ENCODE measurements around the gene VAPB. TPM values are rescaled to one million over a fixed set of nuclear protein-coding genes. Genes with fewer than 3 reads are reported as not detected.
A peak's percentile ranks its signal among the peaks of the same experiment; 100 is the strongest.

VAPB gene
- total and polyA plus RNA-seq, 10 of the 15 experiments (the other 5 are each of a cell fraction or from before 2014, with no cell fraction given), result 3.2 to 28.6 (median 20.5) TPM

DNA sequence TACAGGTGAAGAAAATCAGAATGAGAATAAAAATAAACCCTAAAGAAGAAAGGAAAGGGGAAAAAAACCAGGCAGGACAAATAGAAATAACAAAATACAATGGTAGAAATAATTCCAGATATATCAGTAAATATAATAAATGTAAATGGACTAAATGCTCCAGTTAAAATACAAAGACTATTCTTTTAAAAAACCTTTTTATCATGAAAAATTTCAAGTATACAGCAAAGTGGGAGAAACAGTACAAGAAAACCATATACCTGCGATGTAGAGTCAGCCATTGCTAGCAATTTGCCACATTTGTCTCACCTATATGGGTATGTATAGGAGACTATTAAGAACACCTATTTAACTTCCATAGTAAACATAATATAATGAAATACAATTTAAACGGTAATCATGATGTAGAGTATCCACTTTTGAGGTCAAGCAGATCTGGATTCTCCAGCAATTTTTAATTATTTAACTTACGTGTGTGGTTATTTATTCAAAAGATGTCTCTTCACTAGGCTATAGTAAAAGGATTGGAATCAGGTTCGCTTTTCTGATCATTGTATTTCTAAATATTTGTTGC, 914 bp upstream of the VAPB start:
- Histone ChIP-seq H3K27ac (ENCODE audit: control insufficient read depth, insufficient read depth) (no peak overlapping the region), H3K27me3 (replicated peaks in 1 of 2; ENCODE audit: control insufficient read depth in 2 of 2, insufficient read depth in 2 of 2, low read length in 1 of 2) (no peaks in the 10 kb centered on the region), H4K20me1 (ENCODE audit: control insufficient read depth, insufficient read depth) (no peaks in the 10 kb centered on the region; the same call in 1 of the 2 replicates), H2AFZ (ENCODE audit: control insufficient read depth, low read depth, low read length) (peak overlapping the region; percentile 37), H3K79me2 (ENCODE audit: control insufficient read depth, insufficient read depth, low read length) (peaks cover 41% of the 10 kb centered on the region), H3K9ac (ENCODE audit: control insufficient read depth, insufficient read depth, low read length) (no peak overlapping the region), H3K36me3 (ENCODE audit: control insufficient read depth in 2 of 2, insufficient read depth in 2 of 2, low read length in 1 of 2) (peaks cover 0 to 12% of the 10 kb centered on the region in 2 experiments; a peak in 1 of 4 replicates), H3K4me1 (ENCODE audit: control insufficient read depth, insufficient read depth, low read length) (peaks cover 13% of the 10 kb centered on the region), H3K4me2 (ENCODE audit: control insufficient read depth, insufficient read depth) (peak overlapping the region; percentile 42; the same call in 1 of the 2 replicates), H3K9me3 (replicated peaks; ENCODE audit: control insufficient read depth, insufficient read depth, low read length) (no peaks in the 10 kb centered on the region; the same call in 2 of the 3 replicates), H3K4me3 (no peak overlapping the region)
- in situ Hi-C loops (cut with MboI) (no loop called here), intact Hi-C loops (cut with micrococcal nuclease; ENCODE audit: unreplicated experiment) (loop anchor here (5.0 kb wide), 1 partner anchor 81 kb away; the partner anchor contains the start of gene RAB22A)
- TF ChIP-seq EZH2 (IDR thresholded peaks at IDR 0.05; ENCODE audit: borderline replicate concordance, control insufficient read depth, low read depth, low read length) (no peak), ZNF274 (IDR thresholded peaks at IDR 0.05; ENCODE audit: insufficient read depth, insufficient read length) (no peak), BRCA1 (IDR thresholded peaks at IDR 0.05; ENCODE audit: low read depth, low read length) (no peak), DPF2 (IDR thresholded peaks at IDR 0.05) (no peak), NR2C1 (IDR thresholded peaks at IDR 0.05) (no peak), KLF5 (IDR thresholded peaks at IDR 0.05; ENCODE audit: partially characterized antibody) (no peak), MTA2 (IDR thresholded peaks at IDR 0.05; ENCODE audit: low read depth) (no peak), NBN (IDR thresholded peaks at IDR 0.05) (no peak)
- TF ChIP-seq, protein P1, sequence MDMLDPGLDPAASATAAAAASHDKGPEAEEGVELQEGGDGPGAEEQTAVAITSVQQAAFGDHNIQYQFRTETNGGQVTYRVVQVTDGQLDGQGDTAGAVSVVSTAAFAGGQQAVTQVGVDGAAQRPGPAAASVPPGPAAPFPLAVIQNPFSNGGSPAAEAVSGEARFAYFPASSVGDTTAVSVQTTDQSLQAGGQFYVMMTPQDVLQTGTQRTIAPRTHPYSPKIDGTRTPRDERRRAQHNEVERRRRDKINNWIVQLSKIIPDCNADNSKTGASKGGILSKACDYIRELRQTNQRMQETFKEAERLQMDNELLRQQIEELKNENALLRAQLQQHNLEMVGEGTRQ (IDR thresholded peaks at IDR 0.05; ENCODE audit: borderline replicate concordance, low read depth, low read length), result no peak
- CTCF ChIA-PET, result interaction anchor here (0.7 to 1.4 kb wide), 3 partner anchors 10 to 263 kb away, joined by 3 to 6 read pairs (median 3); partner anchors contain the start of gene STX16
- SMC1A ChIA-PET (ENCODE audit: uncharacterized antibody, unreplicated experiment), result interaction anchor here (1.0 to 1.5 kb wide), 7 partner anchors 13 to 706 kb away, joined by 3 to 5 read pairs (median 4); no protein-coding TSS in a partner anchor
- RAD21 ChIA-PET (ENCODE audit: unreplicated experiment), result interaction anchor here (0.7 to 1.8 kb wide), 8 partner anchors 17 to 788 kb away, joined by 3 to 12 read pairs (median 6); partner anchors contain the start of gene STX16
- FAIRE-seq (no peak), DNase-seq (ENCODE audit: low read depth, low spot score) (no peak), ATAC-seq (no peak)
- POLR2A ChIA-PET, result interaction anchor here (0.8 to 1.6 kb wide), 7 partner anchors 10 to 264 kb away, joined by 3 to 8 read pairs (median 4); partner anchors contain the start of gene STX16
- WGBS (ENCODE audit: insufficient coverage, insufficient replicate concordance, low lambda C conversion rate, missing lambda C conversion rate), result 73% methylated on average over 4 of the region's 4 CpGs
- TSS peak; percentile 76 for BruUV-seq (replicated peaks)
